NCI-H82 (cell line): Measurements from ENCODE around the gene KRT85.

ENCODE experiments used
- DNase-seq: peaks from one replicate; lab custom pipeline; 2025; lab: John Stamatoyannopoulos, UW

Gene KRT85

DNA sequence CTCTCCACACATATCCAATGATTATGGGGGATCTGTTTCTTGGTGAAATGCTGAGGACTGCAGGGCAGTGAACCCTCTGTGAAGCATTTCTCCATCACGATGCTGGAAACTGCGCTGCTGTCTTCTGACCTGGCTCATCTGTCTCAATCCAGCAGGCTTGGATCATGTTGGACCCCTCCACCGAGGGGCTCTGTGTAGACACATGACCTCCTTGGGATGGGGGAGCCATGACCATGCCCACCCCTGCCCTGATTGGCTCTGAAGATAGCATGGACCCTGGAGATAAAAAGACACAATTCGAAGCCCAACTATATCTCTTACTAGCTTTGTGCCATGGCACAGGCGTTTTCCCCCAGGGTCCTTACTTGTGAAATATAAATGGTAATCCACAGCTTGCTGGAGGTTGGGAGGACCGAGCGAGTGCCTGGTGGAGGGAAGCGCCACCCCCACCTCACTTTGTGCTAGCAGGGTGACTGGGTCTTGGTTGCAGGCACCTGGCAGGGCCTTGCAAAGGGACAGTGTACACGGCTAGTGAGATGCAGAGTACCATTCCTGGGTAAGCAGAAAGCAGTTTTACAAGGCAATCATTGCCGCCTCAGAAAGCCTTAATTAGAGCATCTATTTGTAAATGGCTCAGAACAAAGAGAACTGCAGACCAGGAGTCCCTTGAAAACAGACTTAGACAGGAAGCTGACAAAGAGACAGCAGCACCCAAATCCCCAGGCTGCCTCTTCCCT, 43.7 kb downstream of the KRT85 start:
- DNase-seq: no peak

DNA sequence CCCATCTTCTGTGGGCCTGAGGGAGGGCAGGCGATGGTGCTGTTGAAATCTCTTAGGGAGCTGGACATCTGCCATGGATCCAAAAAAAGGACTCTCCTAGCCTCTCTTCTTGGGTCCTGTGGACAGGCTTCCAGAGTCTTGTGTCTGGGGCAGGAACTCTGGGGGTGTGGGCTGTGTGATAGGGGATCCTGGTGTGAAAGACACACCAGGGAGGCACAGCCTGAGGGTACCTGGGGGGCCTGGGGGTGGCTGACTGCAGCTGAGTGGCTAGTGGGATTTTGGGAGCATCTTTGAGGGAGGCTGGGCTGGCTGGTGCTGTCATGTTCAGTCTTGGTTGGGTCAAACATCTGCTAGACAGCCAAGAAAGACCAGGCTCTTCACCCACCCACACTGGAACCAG, 44.3 kb downstream of the KRT85 start:
- DNase-seq: no peak

- no peak for DNase-seq
Measured at GRCh38 chr12:52322069-52322468, 45.2 kb downstream of the KRT85 start.

DNA sequence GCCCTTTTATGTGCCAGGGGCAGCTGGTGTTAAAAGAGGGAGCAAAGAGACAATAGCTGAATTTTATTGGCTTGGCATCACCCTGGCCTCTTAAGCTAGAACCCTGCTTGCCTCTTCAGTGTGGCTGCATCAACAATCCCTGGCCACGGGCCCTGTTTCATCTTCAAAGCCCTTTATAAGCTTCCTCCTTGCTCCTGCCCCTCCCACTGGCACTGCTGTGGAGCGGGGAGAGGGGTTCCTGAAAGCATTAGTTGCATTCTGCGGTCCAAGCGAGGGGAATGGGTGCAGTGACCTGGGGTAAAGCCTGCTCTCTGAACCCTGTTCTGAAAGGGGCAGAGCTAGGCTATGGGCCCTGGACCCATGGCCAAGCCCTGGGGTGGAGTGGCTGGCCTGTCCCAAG, 45.9 kb downstream of the KRT85 start:
- no peak for DNase-seq

GRCh38 chr12:52320784-52321400, 46.4 kb downstream of the KRT85 start, which contains the start of gene KRT83:
TSS of gene KRT83 (minus strand) at chr12:52321398. CDS start at chr12:52321335, 63 bp downstream.
- no peak for DNase-seq

GRCh38 chr12:52319097-52319496, 48.2 kb downstream of the KRT85 start:
- DNase-seq: peak; percentile 7

- no peak for DNase-seq
Measured at GRCh38 chr12:52318241-52318990, 48.9 kb downstream of the KRT85 start.

DNA sequence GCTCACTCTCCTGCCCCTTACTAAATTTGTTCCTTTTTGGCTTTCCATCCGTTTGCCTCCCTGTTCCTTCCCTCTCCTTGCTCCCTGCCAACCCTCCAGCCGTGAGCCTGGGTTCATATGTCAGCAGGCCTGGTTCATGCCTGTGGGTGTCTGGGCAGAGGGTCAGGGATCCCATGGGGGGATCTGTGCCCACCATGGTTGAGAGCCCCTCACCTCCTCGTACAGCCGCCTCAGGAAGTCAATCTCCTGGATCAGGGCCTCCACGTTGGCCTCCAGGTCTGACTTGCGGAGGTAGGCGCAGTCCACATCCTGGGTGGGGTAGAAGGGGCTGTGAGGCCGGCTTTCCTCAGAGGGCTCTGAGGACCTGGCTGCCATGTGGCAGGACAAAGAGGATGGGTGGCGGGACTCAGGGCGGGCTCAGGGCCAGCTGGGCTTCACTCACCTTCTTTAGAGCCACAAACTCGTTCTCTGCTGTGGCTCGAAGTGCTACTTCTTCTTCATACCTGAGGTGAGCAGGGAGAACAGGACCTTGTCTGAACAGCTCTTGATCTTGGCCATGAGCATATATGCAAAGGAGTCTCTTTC, 49.7 kb downstream of the KRT85 start:
- DNase-seq: no peak

GRCh38 chr12:52316701-52317100, 50.6 kb downstream of the KRT85 start:
- DNase-seq: no peak

- no peak for DNase-seq
Measured at GRCh38 chr12:52316290-52316689, 51.0 kb downstream of the KRT85 start.

GRCh38 chr12:52315721-52316120, 51.6 kb downstream of the KRT85 start:
- DNase-seq: peak; percentile 61

GRCh38 chr12:52314511-52314910, 52.8 kb downstream of the KRT85 start:
- no peak for DNase-seq

DNA sequence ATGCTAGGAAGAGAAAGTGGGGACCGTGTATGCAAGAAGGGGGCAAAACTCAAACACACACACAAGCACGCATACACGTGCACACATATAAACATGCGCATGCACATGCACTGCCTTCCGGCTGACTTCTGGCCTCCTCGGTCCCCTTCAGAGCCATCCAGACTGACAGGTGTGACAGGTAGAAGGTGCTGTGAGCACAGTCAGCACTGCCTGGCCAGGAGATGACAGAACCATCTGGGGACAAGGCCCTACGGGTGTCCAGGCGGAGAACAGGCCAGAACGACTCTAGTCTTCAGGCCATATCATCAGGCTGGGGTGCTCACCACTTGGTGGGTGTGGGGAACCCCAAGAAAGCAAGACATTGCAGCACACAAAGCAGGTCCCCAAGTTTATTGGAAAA, 53.4 kb downstream of the KRT85 start:
- DNase-seq: no peak

GRCh38 chr12:52313461-52313860, 53.8 kb downstream of the KRT85 start:
- DNase-seq: no peak

- DNase-seq: no peak
Measured at GRCh38 chr12:52312086-52312485, 55.2 kb downstream of the KRT85 start.

GRCh38 chr12:52311285-52311648, 56.0 kb downstream of the KRT85 start:
- DNase-seq: no peak

DNA sequence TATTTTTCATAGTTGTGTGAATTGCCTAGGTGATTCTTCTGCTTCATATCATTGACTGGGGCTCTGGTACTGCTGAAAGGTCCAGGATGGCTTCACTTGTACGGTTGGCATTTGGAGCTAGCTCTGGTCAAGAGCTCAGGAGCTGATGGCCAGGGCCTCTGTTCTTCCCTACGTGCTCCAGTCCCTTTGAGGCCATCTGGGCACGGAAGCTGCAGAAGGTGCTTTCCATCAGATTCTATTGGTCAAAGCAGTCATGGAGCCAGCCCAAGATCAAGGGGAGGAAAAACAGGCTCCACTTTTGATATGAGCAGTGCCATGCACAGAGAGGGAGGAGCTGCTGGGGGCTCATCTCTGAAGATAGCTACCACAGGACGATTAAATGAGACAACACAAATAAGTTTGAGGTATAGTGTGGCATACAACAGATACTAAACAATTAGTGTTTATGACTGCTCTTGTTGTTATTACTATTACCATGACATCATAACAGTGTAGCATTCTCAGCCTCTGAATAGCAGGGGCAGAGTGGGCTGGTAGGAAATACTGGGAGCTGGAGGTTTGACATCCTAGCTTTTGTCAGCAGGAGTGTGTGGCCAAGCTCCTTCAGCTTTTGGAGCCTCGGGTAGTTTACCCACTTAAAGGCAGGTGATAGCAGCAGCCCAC, 56.5 kb downstream of the KRT85 start:
- DNase-seq: no peak
